IMR-90 (cell line): ENCODE data around the gene ZNF248. TPM values are rescaled to one million over a fixed set of nuclear protein-coding genes. Genes with fewer than 3 reads are reported as not detected.

Experiments
- ATAC-seq: fragments of 200-7000 bp; cut with Tn5 transposase; 2 replicates; pipeline ENCODE4 v1.9.1; 2020; ENCODE audit warnings: low read depth, mild to moderate bottlenecking, moderate library complexity
- BruUV-seq: library from RNA; stranded (reverse); fragments of 400-500 nt; replicated peaks from 2 replicates; lab custom pipeline; 2021; lab: Mats Ljungman, UMichigan
- CTCF ChIA-PET: fragments of 300-600 bp; formaldehyde crosslinking; extraction: SDS; loops from one replicate; lab custom pipeline; 2021; ENCODE audit warnings: antibody characterized with exemption; lab: Yijun Ruan, JAX
- POLR2A ChIA-PET: fragments of 300-600 bp; sonication (Branson Sonifier 250); formaldehyde crosslinking; loops from one replicate; lab custom pipeline; 2022; ENCODE audit warnings: antibody characterized with exemption; ENCODE audit not compliant: unreplicated experiment; lab: Charles Lee
- DNase-seq: peaks from one replicate; pipeline ENCODE4 v3.0.0; 2013
- H2AFZ ChIP-seq: replicated peaks from 2 replicates; pipeline ENCODE3; 2013; ENCODE audit warnings: low read length, mild to moderate bottlenecking; ENCODE audit not compliant: poor library complexity
- H2AK5ac ChIP-seq: 2 replicates; pipeline ENCODE4 v1.6.1; 2013; ENCODE audit warnings: low read depth, low read length, inconsistent platforms
- H2AK9ac ChIP-seq: replicated peaks from 2 replicates; pipeline ENCODE3; 2013; ENCODE audit warnings: mild to moderate bottlenecking, low read depth, low read length, moderate library complexity; ENCODE audit not compliant: poor library complexity
- H2BK120ac ChIP-seq: 2 replicates; pipeline ENCODE4 v1.6.1; 2013; ENCODE audit warnings: low read depth, low read length, inconsistent platforms
- H2BK15ac ChIP-seq: 3 replicates; pipeline ENCODE4 v1.6.1; 2013; ENCODE audit warnings: low read depth, low read length, inconsistent platforms
- H2BK20ac ChIP-seq: 2 replicates; pipeline ENCODE4 v1.6.1; 2013; ENCODE audit warnings: low read depth, mild to moderate bottlenecking, inconsistent platforms, low read length, moderate library complexity
- H2BK5ac ChIP-seq: 2 replicates; pipeline ENCODE4 v1.6.1; 2013; ENCODE audit warnings: mild to moderate bottlenecking, low read depth, low read length, inconsistent platforms; ENCODE audit not compliant: poor library complexity, severe bottlenecking
- H3K14ac ChIP-seq: replicated peaks from 2 replicates; pipeline ENCODE4 v1.6.1; 2013; ENCODE audit warnings: low read depth, low read length, inconsistent platforms
- H3K18ac ChIP-seq: 2 replicates; pipeline ENCODE4 v1.6.1; 2013; ENCODE audit warnings: low read depth, low read length, control low read depth
- H3K23ac ChIP-seq: 2 replicates; pipeline ENCODE4 v1.6.1; 2013; ENCODE audit warnings: low read depth, low read length, inconsistent platforms
- H3K27ac ChIP-seq: 2 replicates; pipeline ENCODE4 v1.5.1; 2013; ENCODE audit warnings: mild to moderate bottlenecking, control low read depth, low read length; ENCODE audit not compliant: insufficient read depth
- H3K27me3 ChIP-seq: 2 replicates; pipeline ENCODE4 v1.6.1; 2013; ENCODE audit warnings: low read length; ENCODE audit not compliant: control insufficient read depth, insufficient read depth
- H3K36me3 ChIP-seq: 2 replicates; pipeline ENCODE4 v1.6.1; 2013; ENCODE audit warnings: low read length, mixed read lengths; ENCODE audit not compliant: control insufficient read depth, insufficient read depth
- H3K4ac ChIP-seq: 2 replicates; pipeline ENCODE4 v1.6.1; 2013; ENCODE audit warnings: low read depth, low read length, inconsistent platforms
- H3K4me1 ChIP-seq: 2 replicates; pipeline ENCODE4 v1.6.1; 2013; ENCODE audit warnings: low read length, mixed read lengths; ENCODE audit not compliant: control insufficient read depth, insufficient read depth
- H3K4me2 ChIP-seq: 2 replicates; pipeline ENCODE4 v1.6.1; 2013; ENCODE audit warnings: low read depth, mild to moderate bottlenecking, control low read depth, low read length, moderate library complexity
- H3K4me3 ChIP-seq: 2 replicates; pipeline ENCODE4 v1.5.1; 2013; ENCODE audit warnings: low read depth, mild to moderate bottlenecking, control low read depth, low read length, moderate library complexity; ENCODE audit not compliant: insufficient read depth
- H3K56ac ChIP-seq: 2 replicates; pipeline ENCODE4 v1.6.1; 2013; ENCODE audit warnings: low read length, inconsistent platforms; ENCODE audit not compliant: insufficient read depth; ENCODE audit errors: extremely low read depth
- H3K79me1 ChIP-seq, 2 experiments: 2 replicates each; pipeline ENCODE4 v1.6.1; 2013; ENCODE audit warnings: low read length in 2 of 2, inconsistent platforms in 1 of 2, low read depth in 1 of 2
- H3K9ac ChIP-seq: 2 replicates; pipeline ENCODE4 v1.6.1; 2013; ENCODE audit warnings: low read depth, low read length, control low read depth
- H3K9me1 ChIP-seq: 2 replicates; pipeline ENCODE4 v1.6.1; 2013; ENCODE audit warnings: low read length, inconsistent platforms; ENCODE audit not compliant: insufficient read depth
- H3K9me3 ChIP-seq: 2 replicates; pipeline ENCODE4 v1.6.1; 2013; ENCODE audit warnings: low read length; ENCODE audit not compliant: control insufficient read depth, insufficient read depth
- H4K20me1 ChIP-seq: 2 replicates; pipeline ENCODE4 v1.6.1; 2013; ENCODE audit warnings: low read length, inconsistent platforms; ENCODE audit not compliant: insufficient read depth
- H4K5ac ChIP-seq: 2 replicates; pipeline ENCODE4 v1.6.1; 2013; ENCODE audit warnings: mild to moderate bottlenecking, low read depth, low read length, control low read depth
- H4K8ac ChIP-seq, 2 experiments: 2 replicates each; pipeline ENCODE4 v1.6.1; 2013; ENCODE audit warnings: low read depth in 2 of 2, low read length in 2 of 2, control low read depth in 1 of 2, inconsistent platforms in 1 of 2
- H4K91ac ChIP-seq: 2 replicates; pipeline ENCODE4 v1.6.1; 2013; ENCODE audit warnings: low read depth, low read length, inconsistent platforms; ENCODE audit not compliant: insufficient read depth
- BHLHE40 ChIP-seq: fragments of 150-350 bp; IDR thresholded peaks from 2 replicates; pipeline ENCODE4 v1.6.1; 2016; ENCODE audit warnings: mild to moderate bottlenecking, low read depth, low read length
- CHD1 ChIP-seq: IDR thresholded peaks from 2 replicates; pipeline ENCODE4 v1.6.1; 2012; ENCODE audit warnings: low read depth, low read length, improper control_type of control experiment
- ELK1 ChIP-seq: fragments of 150-350 bp; IDR thresholded peaks from 2 replicates; pipeline ENCODE4 v1.6.1; 2016; ENCODE audit warnings: low read depth, mild to moderate bottlenecking, low read length, moderate library complexity, borderline replicate concordance
- MAZ ChIP-seq: IDR thresholded peaks from 2 replicates; pipeline ENCODE4 v1.6.1; 2012; ENCODE audit warnings: low read depth, mild to moderate bottlenecking, low read length, improper control_type of control experiment, moderate library complexity, borderline replicate concordance
- MXI1 ChIP-seq: IDR thresholded peaks from 2 replicates; pipeline ENCODE4 v1.6.1; 2012; ENCODE audit warnings: low read depth, mild to moderate bottlenecking, low read length, moderate library complexity, borderline replicate concordance
- RAD21 ChIP-seq: IDR thresholded peaks from 2 replicates; pipeline ENCODE4 v1.6.1; 2012; ENCODE audit warnings: low read length, improper control_type of control experiment
- WGBS, 2 experiments: methylation state at CpG; one replicate each; pipeline versions ENCODE4 v1.1.5 to v1.1.7; 2013; ENCODE audit warnings: missing lambda C conversion rate in 2 of 2; ENCODE audit not compliant: insufficient read length in 1 of 2; ENCODE audit errors: extremely low coverage in 2 of 2; 5-methylcytosine and 5-hydroxymethylcytosine counted together
- dilution Hi-C: fragments of 300-500 bp; cut with HindIII; formaldehyde crosslinking; loops from one replicate; pipeline ENCODE4 v1.14.3; 2018; ENCODE audit warnings: low sequenced_read_pairs; ENCODE audit not compliant: unreplicated experiment
- in situ Hi-C: fragments of 300-500 bp; cut with MboI; formaldehyde crosslinking; loops from 3 replicates; pipeline ENCODE4 v1.14.3; 2019; ENCODE audit warnings: low sequenced_read_pairs, inconsistent platforms, mixed read lengths
- intact Hi-C: fragments of 100-400 bp; cut with micrococcal nuclease; formaldehyde crosslinking; loops from 2 replicates; pipeline ENCODE4 v1.10.0; 2022
- polyA plus RNA-seq, 3 experiments: library from polyadenylated mRNA; depleted of rRNA; stranded (reverse); fragments of >200 nt; gene quantifications; 2 replicates each; pipeline ENCODE4 v1.2.3, GENCODE V29; 2012; ENCODE audit warnings: low replicate concordance in 1 of 3
- total RNA-seq: library from RNA; depleted of rRNA; stranded (reverse); fragments of >200 nt; gene quantifications from 2 replicates; pipeline ENCODE4 v1.2.3, GENCODE V29; 2012

The ZNF248 gene
- total and polyA plus RNA-seq, 2 of the 4 experiments (the other 2 are of a cell fraction), result 5.1 to 5.7 TPM

DNA sequence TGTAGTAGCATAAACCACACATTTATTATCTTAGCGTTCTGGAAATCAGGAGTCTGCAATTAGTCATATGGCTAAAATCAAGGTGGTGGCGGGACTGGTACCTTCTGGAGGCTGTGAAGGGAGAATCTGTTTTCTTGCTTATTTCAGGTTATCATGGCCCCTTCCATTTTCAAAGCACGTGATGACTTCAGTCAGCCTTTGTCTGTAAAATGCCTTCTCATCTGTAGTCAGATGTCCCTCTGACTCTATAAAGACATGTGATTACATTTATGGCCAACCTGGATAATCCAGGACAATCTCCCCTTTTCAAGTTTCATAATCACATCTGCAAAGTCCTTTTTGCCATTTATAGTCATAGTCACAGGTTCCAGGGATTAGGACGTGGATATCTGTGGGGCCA, 15.5 kb upstream of the ZNF248 start:
- Histone ChIP-seq H3K9me3 (no peaks in the 10 kb centered on the region), H3K27ac (no peak overlapping the region), H3K4ac (no peak overlapping the region), H4K8ac (no peak overlapping the region), H2AK5ac (no peak overlapping the region), H4K20me1 (no peaks in the 10 kb centered on the region), H3K56ac (no peak overlapping the region), H3K79me1 (no peaks in the 10 kb centered on the region), H2BK120ac (no peak overlapping the region), H3K4me1 (no peaks in the 10 kb centered on the region), H2BK5ac (no peak overlapping the region), H2AK9ac (no peak overlapping the region), H3K9me1 (no peaks in the 10 kb centered on the region), H3K14ac (no peak overlapping the region), H4K91ac (no peak overlapping the region), H3K9ac (no peak overlapping the region), H3K18ac (no peak overlapping the region), H3K36me3 (no peaks in the 10 kb centered on the region), H2BK15ac (no peak overlapping the region), H3K4me3 (no peak overlapping the region), H3K4me2 (no peak overlapping the region), H2BK20ac (no peak overlapping the region), H3K27me3 (no peaks in the 10 kb centered on the region), H3K23ac (no peak overlapping the region), H2AFZ (no peak overlapping the region), H4K5ac (no peak overlapping the region)
- BruUV-seq, result no TSS peak
- ChIA-PET POLR2A (no interaction called here), CTCF (no interaction called here)
- ATAC-seq (no peak), DNase-seq (no peak)
- dilution Hi-C loops, result no loop called here
- TF ChIP-seq CHD1, result no peak
- no peak for TF ChIP-seq MAZ
- no peak for TF ChIP-seq ELK1
- no peak for TF ChIP-seq BHLHE40
- TF ChIP-seq RAD21, result no peak
- TF ChIP-seq MXI1, result no peak
- intact Hi-C loops, result no loop called here
- in situ Hi-C loops, result no loop called here
- no CpG with 5 or more reads among the region's 4 CpGs for WGBS, 2 experiments
